GM15510 (cell line): ENCODE measurements around the gene UBXN10.

ENCODE experiments used
- POLR2A ChIP-seq: IDR thresholded peaks from 3 replicates; pipeline ENCODE4 v1.6.1; 2011; ENCODE audit warnings: borderline replicate concordance; ENCODE audit not compliant: insufficient read length; ENCODE audit errors: extremely low read depth

UBXN10 gene

GRCh38 chr1:20167126-20167525 lies 18.8 kb upstream of the UBXN10 start:
- no peak for TF ChIP-seq POLR2A

GRCh38 chr1:20168564-20169491 lies 17.1 kb upstream of the UBXN10 start:
- TF ChIP-seq POLR2A: no peak

GRCh38 chr1:20169932-20170331 lies 16.0 kb upstream of the UBXN10 start:
- TF ChIP-seq POLR2A: no peak

- TF ChIP-seq POLR2A: no peak
Observed at GRCh38 chr1:20172033-20172590, 13.8 kb upstream of the UBXN10 start.

- TF ChIP-seq POLR2A: no peak
Observed at GRCh38 chr1:20174937-20175666, 10.8 kb upstream of the UBXN10 start.

GRCh38 chr1:20178634-20179370 lies 7.1 kb upstream of the UBXN10 start:
- TF ChIP-seq POLR2A: no peak

GRCh38 chr1:20179371-20180128 lies 6.3 kb upstream of the UBXN10 start:
- TF ChIP-seq POLR2A: no peak

GRCh38 chr1:20180129-20180843 lies 5.6 kb upstream of the UBXN10 start:
- no peak for TF ChIP-seq POLR2A

GRCh38 chr1:20180844-20181207 lies 5.1 kb upstream of the UBXN10 start:
- TF ChIP-seq POLR2A: no peak

- TF ChIP-seq POLR2A: no peak
Observed at GRCh38 chr1:20182415-20182814, 3.5 kb upstream of the UBXN10 start.

- no peak for TF ChIP-seq POLR2A
Observed at GRCh38 chr1:20183035-20183434, 2.9 kb upstream of the UBXN10 start.

- no peak for TF ChIP-seq POLR2A
Observed at GRCh38 chr1:20183616-20184271, 2.2 kb upstream of the UBXN10 start.

- no peak for TF ChIP-seq POLR2A
Observed at GRCh38 chr1:20184481-20184900, 1.4 kb upstream of the UBXN10 start.
